MM.1S (cell line): ENCODE measurements around the gene CLEC16A.

Experiments
- DNase-seq: peaks from one replicate; pipeline ENCODE4 v3.0.0-alpha.2; 2015
- H2AFZ ChIP-seq: fragments of 300-600 bp; sonication (generic); 2 replicates; pipeline ENCODE4 v1.6.0; 2016; ENCODE audit warnings: antibody characterized with exemption, low read length
- H3F3A ChIP-seq: fragments of 300-600 bp; sonication (generic); 2 replicates; pipeline ENCODE4 v1.6.1; 2016; ENCODE audit warnings: mild to moderate bottlenecking, antibody characterized with exemption, low read length, moderate library complexity, mixed read lengths; ENCODE audit not compliant: insufficient read depth
- H3K27ac ChIP-seq: fragments of 300-600 bp; sonication (generic); 2 replicates; pipeline ENCODE4 v1.5.1; 2016; ENCODE audit warnings: mild to moderate bottlenecking, low read length
- H3K27me3 ChIP-seq: fragments of 300-600 bp; sonication (generic); replicated peaks from 2 replicates; pipeline ENCODE4 v1.6.0; 2016; ENCODE audit warnings: low read length; ENCODE audit not compliant: insufficient read depth
- H3K36me3 ChIP-seq: fragments of 300-600 bp; sonication (generic); replicated peaks from 2 replicates; pipeline ENCODE4 v1.6.1; 2016; ENCODE audit warnings: mild to moderate bottlenecking, low read length, mixed read lengths; ENCODE audit not compliant: insufficient read depth
- H3K4me1 ChIP-seq: fragments of 300-600 bp; sonication (generic); 2 replicates; pipeline ENCODE4 v1.6.1; 2016; ENCODE audit warnings: low read length, mixed read lengths
- H3K4me2 ChIP-seq: fragments of 300-600 bp; sonication (generic); 2 replicates; pipeline ENCODE4 v1.6.0; 2016; ENCODE audit warnings: low read depth, low read length
- H3K4me3 ChIP-seq: fragments of 300-600 bp; sonication (generic); 2 replicates; pipeline ENCODE4 v1.5.1; 2016; ENCODE audit warnings: low read length, mixed read lengths
- H3K79me2 ChIP-seq: fragments of 300-600 bp; sonication (generic); 2 replicates; pipeline ENCODE4 v1.6.1; 2016; ENCODE audit warnings: mixed run types, low read length, mixed read lengths
- H3K9ac ChIP-seq: fragments of 300-600 bp; sonication (generic); 2 replicates; pipeline ENCODE4 v1.6.1; 2016; ENCODE audit warnings: low read length, mixed read lengths
- H3K9me2 ChIP-seq: fragments of 300-600 bp; sonication (generic); replicated peaks from 2 replicates; pipeline ENCODE4 v1.6.1; 2016; ENCODE audit warnings: mild to moderate bottlenecking, low read length, mixed read lengths; ENCODE audit not compliant: insufficient read depth
- H3K9me3 ChIP-seq: fragments of 300-600 bp; sonication (generic); replicated peaks from 2 replicates; pipeline ENCODE4 v1.6.1; 2016; ENCODE audit warnings: mild to moderate bottlenecking, low read length, mixed read lengths; ENCODE audit not compliant: insufficient read depth
- H4K20me1 ChIP-seq: fragments of 300-600 bp; sonication (generic); 2 replicates; pipeline ENCODE4 v1.6.1; 2016; ENCODE audit warnings: mild to moderate bottlenecking, low read length, moderate library complexity, mixed read lengths; ENCODE audit not compliant: insufficient read depth
- CTCF ChIP-seq: fragments of 300-600 bp; sonication (generic); IDR thresholded peaks from 2 replicates; pipeline ENCODE4 v1.5.1; 2016; ENCODE audit warnings: antibody characterized with exemption, low read length, mixed read lengths
- EZH2 ChIP-seq: fragments of 300-600 bp; sonication (generic); optimal IDR thresholded peaks from 2 replicates; pipeline ENCODE3; 2017; ENCODE audit warnings: low read depth, mild to moderate bottlenecking, antibody characterized with exemption, low read length, mixed read lengths
- EZH2phosphoT487 ChIP-seq: fragments of 300-600 bp; sonication (generic); IDR thresholded peaks from 2 replicates; pipeline ENCODE4 v1.6.1; 2018; ENCODE audit warnings: antibody characterized with exemption, low read length

CLEC16A gene

GRCh38 chr16:11015607-11016006, 71.2 kb downstream of the CLEC16A start:
- no peaks in the 10 kb centered on the region for H3K9me3 ChIP-seq
- no peak overlapping the region for H2AFZ ChIP-seq
- H4K20me1 ChIP-seq = no peaks in the 10 kb centered on the region
- H3K9ac ChIP-seq = no peak overlapping the region
- no peaks in the 10 kb centered on the region for H3K27me3 ChIP-seq
- H3K4me1 ChIP-seq = no peaks in the 10 kb centered on the region
- H3K4me3 ChIP-seq = no peak overlapping the region
- H3F3A ChIP-seq = no peaks in the 10 kb centered on the region
- no peak for DNase-seq
- TF ChIP-seq EZH2 (no peak), CTCF (no peak), EZH2phosphoT487 (no peak)
- H3K27ac ChIP-seq = no peak overlapping the region
- H3K79me2 ChIP-seq = no peaks in the 10 kb centered on the region
- H3K4me2 ChIP-seq = no peak overlapping the region
- no peaks in the 10 kb centered on the region; the same call in 1 of the 2 replicates for H3K36me3 ChIP-seq
- H3K9me2 ChIP-seq = no peaks in the 10 kb centered on the region

- Histone ChIP-seq H3K9me3 (no peaks in the 10 kb centered on the region), H3K4me1 (no peaks in the 10 kb centered on the region), H3K4me2 (no peak overlapping the region), H3K27me3 (no peaks in the 10 kb centered on the region), H3K79me2 (no peaks in the 10 kb centered on the region), H3K9ac (no peak overlapping the region), H3K9me2 (no peaks in the 10 kb centered on the region), H4K20me1 (no peaks in the 10 kb centered on the region), H3K4me3 (no peak overlapping the region), H3K36me3 (no peaks in the 10 kb centered on the region; the same call in 1 of the 2 replicates), H3F3A (no peaks in the 10 kb centered on the region), H2AFZ (no peak overlapping the region), H3K27ac (no peak overlapping the region)
- no peak for DNase-seq
- TF ChIP-seq CTCF (no peak), EZH2phosphoT487 (no peak), EZH2 (no peak)
Observed at GRCh38 chr16:11016524-11016988, 72.2 kb downstream of the CLEC16A start.

- DNase-seq = no peak
- Histone ChIP-seq H3K79me2 (no peaks in the 10 kb centered on the region), H3K4me2 (no peak overlapping the region)
Observed at GRCh38 chr16:11016993-11017392, 72.6 kb downstream of the CLEC16A start.

GRCh38 chr16:11017499-11017898, 73.1 kb downstream of the CLEC16A start:
- Histone ChIP-seq H3K36me3 (no peaks in the 10 kb centered on the region; the same call in 1 of the 2 replicates), H3K4me3 (no peak overlapping the region), H3K27ac (no peak overlapping the region)

More at GRCh38 chr16:11016993-11017392, 72.6 kb downstream of the CLEC16A start:
- Histone ChIP-seq H4K20me1 (no peaks in the 10 kb centered on the region), H3K27ac (no peak overlapping the region), H3K9me3 (no peaks in the 10 kb centered on the region), H3K27me3 (no peaks in the 10 kb centered on the region), H3F3A (no peaks in the 10 kb centered on the region), H2AFZ (no peak overlapping the region), H3K4me1 (no peaks in the 10 kb centered on the region), H3K9me2 (no peaks in the 10 kb centered on the region), H3K9ac (no peak overlapping the region), H3K36me3 (no peaks in the 10 kb centered on the region; the same call in 1 of the 2 replicates), H3K4me3 (no peak overlapping the region)
- no peak for TF ChIP-seq EZH2phosphoT487

More at GRCh38 chr16:11017499-11017898, 73.1 kb downstream of the CLEC16A start:
- no peak overlapping the region for H3K4me2 ChIP-seq
- H4K20me1 ChIP-seq = no peaks in the 10 kb centered on the region
- H3K9ac ChIP-seq = no peak overlapping the region
- TF ChIP-seq EZH2phosphoT487 (no peak), EZH2 (no peak), CTCF (no peak)
- no peaks in the 10 kb centered on the region for H3K4me1 ChIP-seq
- no peaks in the 10 kb centered on the region for H3K79me2 ChIP-seq
- no peaks in the 10 kb centered on the region for H3K9me3 ChIP-seq
- H3K9me2 ChIP-seq = no peaks in the 10 kb centered on the region
- DNase-seq = no peak
- no peaks in the 10 kb centered on the region for H3K27me3 ChIP-seq
- H3F3A ChIP-seq = no peaks in the 10 kb centered on the region
- H2AFZ ChIP-seq = no peak overlapping the region
